HG03159 (cell line): ENCODE results near the gene SIK2.

Source experiments
- ATAC-seq: cut with Tn5 transposase; IDR thresholded peaks from one replicate; pipeline ENCODE4 v1.9.1; 2021; ENCODE audit warnings: mild to moderate bottlenecking, moderate library complexity; ENCODE audit not compliant: unreplicated experiment

The SIK2 gene

GRCh38 chr11:111726301-111726713, 124.1 kb downstream of the SIK2 start:
- no peak for ATAC-seq

GRCh38 chr11:111727431-111727830, 125.2 kb downstream of the SIK2 start:
- ATAC-seq, result no peak

GRCh38 chr11:111729071-111729830, 127.0 kb downstream of the SIK2 start:
- no peak for ATAC-seq

- ATAC-seq, result no peak
These were observed 127.6 kb downstream of the SIK2 start for GRCh38 chr11:111729831-111730311.

- ATAC-seq, result no peak
These were observed 128.8 kb downstream of the SIK2 start for GRCh38 chr11:111730871-111731591.

GRCh38 chr11:111731821-111732220, 129.6 kb downstream of the SIK2 start:
- no peak for ATAC-seq

GRCh38 chr11:111733016-111733415, 130.8 kb downstream of the SIK2 start:
- no peak for ATAC-seq

GRCh38 chr11:111733611-111734088, 131.4 kb downstream of the SIK2 start:
- ATAC-seq, result no peak

- no peak for ATAC-seq
These were observed 132.1 kb downstream of the SIK2 start for GRCh38 chr11:111734101-111734953.

GRCh38 chr11:111734954-111735261, 132.7 kb downstream of the SIK2 start:
- ATAC-seq, result no peak

GRCh38 chr11:111735262-111736116, 133.2 kb downstream of the SIK2 start:
- no peak for ATAC-seq

- ATAC-seq, result no peak
These were observed 133.9 kb downstream of the SIK2 start for GRCh38 chr11:111736181-111736590.

GRCh38 chr11:111736621-111737443, 134.6 kb downstream of the SIK2 start:
- ATAC-seq, result no peak

GRCh38 chr11:111737444-111738210, 135.4 kb downstream of the SIK2 start:
- ATAC-seq, result no peak

GRCh38 chr11:111739299-111739698, 137.1 kb downstream of the SIK2 start:
- ATAC-seq, result no peak

GRCh38 chr11:111741751-111742150, 139.5 kb downstream of the SIK2 start:
- ATAC-seq, result no peak

- no peak for ATAC-seq
These were observed 141.5 kb downstream of the SIK2 start for GRCh38 chr11:111743700-111744099.

GRCh38 chr11:111745719-111746504, 143.7 kb downstream of the SIK2 start:
- no peak for ATAC-seq
